Muscle of leg (tissue), 11 donors: Measurements from ENCODE around the gene FARS2. TPM values are rescaled to one million over a fixed set of nuclear protein-coding genes. Genes with fewer than 3 reads are reported as not detected.

Experiments used
- DNase-seq: peaks from one replicate; pipeline ENCODE4 v3.0.0; 2013
- H3K27ac ChIP-seq: one replicate; pipeline ENCODE4 v1.5.1; 2013; ENCODE audit warnings: mild to moderate bottlenecking, low read length, control low read depth
- H3K27me3 ChIP-seq: one replicate; pipeline ENCODE4 v1.6.1; 2013; ENCODE audit warnings: low read length; ENCODE audit not compliant: control insufficient read depth, insufficient read depth
- H3K36me3 ChIP-seq: one replicate; pipeline ENCODE4 v1.6.1; 2013; ENCODE audit warnings: low read length; ENCODE audit not compliant: control insufficient read depth, insufficient read depth
- H3K4me1 ChIP-seq: one replicate; pipeline ENCODE4 v1.6.1; 2013; ENCODE audit warnings: low read length; ENCODE audit not compliant: control insufficient read depth, insufficient read depth
- H3K4me3 ChIP-seq: one replicate; pipeline ENCODE4 v1.5.1; 2013; ENCODE audit warnings: low read length, control low read depth
- H3K9me3 ChIP-seq: replicated peaks from 2 replicates; pipeline ENCODE4 v1.6.1; 2013; ENCODE audit warnings: low read depth, low read length; ENCODE audit not compliant: control insufficient read depth
- WGBS: methylation state at CpG from one replicate; pipeline ENCODE4 v1.1.5; 2013; ENCODE audit warnings: missing lambda C conversion rate; ENCODE audit not compliant: insufficient coverage; 5-methylcytosine and 5-hydroxymethylcytosine counted together
- polyA plus RNA-seq, 8 donors: library from polyadenylated mRNA; unstranded; fragments of 120-200 nt; gene quantifications; one replicate each; pipeline versions ENCODE4 v1.2.1 to v1.2.3, GENCODE V29; 2013; ENCODE audit warnings: inconsistent platforms in 1 of 8, low replicate concordance in 1 of 8; ENCODE audit not compliant: insufficient read length in 8 of 8, insufficient read depth in 1 of 8
- total RNA-seq: library from RNA; stranded (reverse); fragments of 120-200 nt; gene quantifications from one replicate; pipeline ENCODE4 v1.2.4, GENCODE V29; 2013

Gene FARS2
- total and polyA plus RNA-seq, 9 donors = 9.7 to 16.9 (median 12.4) TPM

DNA sequence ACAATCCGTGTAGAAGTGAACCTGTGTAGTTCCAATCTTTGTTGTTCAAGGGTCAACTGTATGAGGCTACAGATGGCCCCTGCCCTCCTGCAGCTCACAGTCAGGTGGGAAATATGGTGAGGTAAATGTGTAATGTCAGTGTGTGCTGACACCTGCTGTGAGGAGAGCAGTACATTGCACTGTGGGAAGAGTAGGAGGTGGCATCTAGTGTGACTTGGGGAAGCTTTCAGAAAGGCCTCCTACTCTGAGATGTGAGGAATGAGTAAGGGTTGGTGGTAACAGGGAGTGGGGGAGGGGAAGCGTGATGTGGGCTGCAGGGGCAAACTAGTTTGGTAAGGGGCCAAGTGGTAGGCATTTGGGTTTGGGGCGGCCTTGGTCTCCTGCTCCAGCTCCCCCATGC, 188.8 kb downstream of the FARS2 start:
- Histone ChIP-seq H3K4me1 (no peaks in the 10 kb centered on the region), H3K27me3 (no peaks in the 10 kb centered on the region), H3K9me3 (no peaks in the 10 kb centered on the region), H3K4me3 (no peak overlapping the region), H3K36me3 (no peaks in the 10 kb centered on the region), H3K27ac (no peak overlapping the region)
- no peak for DNase-seq
- 100% methylated on average over 2 of the region's 3 CpGs for WGBS

DNA sequence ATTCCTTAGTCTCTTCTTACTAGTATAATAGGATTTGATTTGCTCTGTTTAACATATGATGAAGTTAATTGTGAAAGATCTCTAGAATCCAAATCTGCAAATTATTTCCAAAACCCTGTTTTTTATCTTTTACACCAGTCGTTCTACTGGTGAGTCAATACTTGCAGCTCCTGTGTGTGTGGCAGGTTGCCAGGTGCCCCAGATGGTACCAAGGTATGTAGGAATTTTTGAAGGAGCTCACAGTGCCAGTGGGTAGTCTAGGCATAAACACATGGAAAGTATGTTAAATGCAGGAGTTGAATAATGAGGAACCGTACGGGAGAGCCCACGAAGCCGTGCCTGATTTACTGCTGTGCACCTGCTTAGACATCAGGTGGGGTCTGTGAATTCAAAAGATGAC, 192.2 kb downstream of the FARS2 start:
- H3K9me3 ChIP-seq = no peaks in the 10 kb centered on the region
- no CpG with 5 or more reads among the region's 5 CpGs for WGBS
- H3K4me3 ChIP-seq = no peak overlapping the region
- no peaks in the 10 kb centered on the region for H3K27me3 ChIP-seq
- peaks cover 11% of the 10 kb centered on the region for H3K4me1 ChIP-seq
- no peak for DNase-seq
- H3K27ac ChIP-seq = no peak overlapping the region
- H3K36me3 ChIP-seq = no peaks in the 10 kb centered on the region

DNA sequence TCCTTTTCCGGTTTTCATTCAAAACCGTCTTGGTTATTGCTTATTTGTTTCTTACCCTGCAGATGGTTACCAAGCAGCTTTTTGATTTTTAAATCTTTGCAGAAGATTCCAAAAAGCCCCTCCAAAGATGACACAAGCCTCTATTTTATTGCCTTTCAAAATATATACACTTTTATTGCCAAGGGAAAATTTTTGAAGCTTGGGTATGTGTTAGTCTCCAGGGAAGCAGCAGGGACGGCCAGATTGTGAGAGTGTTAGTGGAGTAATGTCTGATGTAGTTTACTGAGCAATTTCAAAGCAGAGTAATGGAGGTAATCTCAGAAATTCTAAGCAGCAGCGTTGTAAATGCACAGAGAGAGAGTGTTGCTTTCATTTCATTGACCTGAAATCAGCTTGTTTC, 193.8 kb downstream of the FARS2 start:
- H3K36me3 ChIP-seq = no peaks in the 10 kb centered on the region
- H3K27ac ChIP-seq = no peak overlapping the region
- H3K4me3 ChIP-seq = no peak overlapping the region
- DNase-seq = peak; percentile 21
- peaks cover 11% of the 10 kb centered on the region for H3K4me1 ChIP-seq
- no peaks in the 10 kb centered on the region for H3K9me3 ChIP-seq
- no peaks in the 10 kb centered on the region for H3K27me3 ChIP-seq
- no CpG with 5 or more reads among the region's 4 CpGs for WGBS

DNA sequence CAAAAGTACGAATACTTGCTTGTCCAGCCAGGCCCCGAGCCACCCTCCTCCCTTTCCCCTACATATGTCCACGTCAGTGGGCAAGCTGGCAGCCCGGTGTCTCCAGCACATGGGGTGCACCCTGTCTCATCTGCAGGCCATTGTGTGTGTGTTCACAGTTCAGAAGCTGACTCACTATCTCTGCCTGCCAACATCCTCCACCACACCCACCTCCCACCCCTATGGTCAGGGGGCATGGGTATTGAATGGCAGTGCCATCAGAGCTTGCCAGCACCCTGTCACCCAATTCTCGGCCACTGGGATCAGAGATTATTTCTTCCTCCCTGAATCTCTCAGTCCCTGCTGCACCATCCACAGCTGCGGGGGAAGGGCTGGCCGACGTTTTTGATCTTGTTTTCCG, 195.7 kb downstream of the FARS2 start:
- Histone ChIP-seq H3K36me3 (no peaks in the 10 kb centered on the region), H3K4me1 (peaks cover 11% of the 10 kb centered on the region), H3K27me3 (no peaks in the 10 kb centered on the region), H3K9me3 (peaks cover 4% of the 10 kb centered on the region), H3K4me3 (no peak overlapping the region), H3K27ac (no peak overlapping the region)
- peak; percentile 15 for DNase-seq
- 89% methylated on average over 5 of the region's 9 CpGs for WGBS

DNA sequence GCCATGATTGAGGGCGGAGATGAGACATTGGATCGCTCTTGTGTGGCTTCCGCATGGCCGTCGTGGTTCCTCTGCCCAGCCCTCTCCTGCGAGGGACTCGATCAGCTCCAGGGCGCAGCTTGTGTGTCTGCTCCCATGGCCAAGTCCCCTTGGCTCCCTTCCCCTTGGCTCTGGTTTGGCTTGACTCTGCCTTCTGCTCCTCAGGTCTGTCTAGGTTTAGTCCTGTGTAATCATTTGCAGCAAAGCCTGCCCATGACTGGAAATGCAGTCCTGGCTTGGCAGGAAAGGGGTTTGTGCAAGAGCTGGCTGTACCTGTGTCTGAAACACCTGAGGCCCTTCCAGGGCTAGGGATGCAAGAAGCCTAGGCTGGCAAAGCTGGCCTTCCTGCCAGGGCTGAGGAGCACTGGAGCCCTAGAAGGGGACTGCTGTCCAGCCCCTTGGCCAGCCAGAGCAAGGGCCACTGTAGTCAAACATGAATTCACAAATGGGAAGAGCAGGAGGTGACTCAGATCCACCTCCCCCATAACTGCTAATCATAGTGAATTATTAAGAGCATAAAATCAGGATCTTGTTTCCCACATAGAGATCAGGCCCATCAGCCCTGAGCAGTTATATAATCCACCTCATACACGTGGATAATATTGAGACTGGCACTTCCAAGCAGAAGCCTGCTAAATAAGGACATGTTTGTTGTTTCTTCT, 196.8 kb downstream of the FARS2 start:
- peaks cover 11% of the 10 kb centered on the region for H3K4me1 ChIP-seq
- H3K36me3 ChIP-seq = no peaks in the 10 kb centered on the region
- WGBS = 63% methylated on average over 8 of the region's 9 CpGs
- no peak overlapping the region for H3K27ac ChIP-seq
- H3K27me3 ChIP-seq = no peaks in the 10 kb centered on the region
- peak; percentile 69 for DNase-seq
- no peak overlapping the region for H3K4me3 ChIP-seq
- peaks cover 4% of the 10 kb centered on the region for H3K9me3 ChIP-seq

DNA sequence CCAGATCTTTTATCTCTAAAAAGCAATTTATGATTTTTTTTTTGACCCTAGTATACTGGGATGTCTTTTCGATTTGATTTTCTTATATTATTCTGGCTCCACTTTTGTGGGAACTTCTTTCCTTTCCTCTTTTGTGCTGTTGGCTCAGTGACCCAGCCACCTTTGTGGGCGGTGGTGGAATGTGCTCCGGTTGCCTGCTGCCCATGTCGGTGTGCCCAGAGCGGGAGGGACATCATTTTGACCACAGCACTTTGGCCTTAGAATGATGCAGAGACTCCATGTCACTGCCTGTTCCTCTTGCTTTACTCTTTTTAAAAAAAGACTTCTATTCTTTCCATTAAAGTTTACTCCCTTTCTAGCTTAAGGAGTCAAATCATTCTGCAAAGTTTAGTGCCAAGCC, 198.0 kb downstream of the FARS2 start:
- 35% methylated on average over 4 of the region's 5 CpGs for WGBS
- peak; percentile 13 for DNase-seq
- Histone ChIP-seq H3K27ac (peak overlapping the region; percentile 29), H3K36me3 (no peaks in the 10 kb centered on the region), H3K27me3 (no peaks in the 10 kb centered on the region), H3K4me3 (no peak overlapping the region), H3K9me3 (peaks cover 4% of the 10 kb centered on the region), H3K4me1 (peaks cover 11% of the 10 kb centered on the region)

DNA sequence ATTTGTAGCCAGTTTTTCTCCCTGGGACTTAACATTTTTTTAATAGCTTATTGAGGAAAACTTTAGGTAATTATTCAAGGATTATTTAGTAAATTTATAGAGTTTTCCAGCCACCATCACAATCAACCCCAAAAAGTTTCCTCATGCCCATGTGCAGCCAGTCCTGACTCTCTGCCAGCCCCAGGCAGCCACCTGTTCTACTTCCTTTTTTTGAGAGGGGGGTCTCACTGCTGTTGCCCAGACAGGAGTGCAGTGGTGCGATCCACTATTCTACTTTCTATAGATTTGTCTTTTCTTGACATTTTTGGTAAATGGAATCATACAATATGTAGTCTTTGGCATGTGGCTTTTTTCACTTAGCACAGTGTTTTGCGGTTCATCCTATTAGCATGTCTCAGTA, 200.1 kb downstream of the FARS2 start:
- no CpG with 5 or more reads among the region's 2 CpGs for WGBS
- Histone ChIP-seq H3K4me1 (peaks cover 11% of the 10 kb centered on the region), H3K9me3 (peaks cover 4% of the 10 kb centered on the region), H3K36me3 (no peaks in the 10 kb centered on the region), H3K27ac (no peak overlapping the region), H3K4me3 (no peak overlapping the region), H3K27me3 (no peaks in the 10 kb centered on the region)
- DNase-seq = no peak

DNA sequence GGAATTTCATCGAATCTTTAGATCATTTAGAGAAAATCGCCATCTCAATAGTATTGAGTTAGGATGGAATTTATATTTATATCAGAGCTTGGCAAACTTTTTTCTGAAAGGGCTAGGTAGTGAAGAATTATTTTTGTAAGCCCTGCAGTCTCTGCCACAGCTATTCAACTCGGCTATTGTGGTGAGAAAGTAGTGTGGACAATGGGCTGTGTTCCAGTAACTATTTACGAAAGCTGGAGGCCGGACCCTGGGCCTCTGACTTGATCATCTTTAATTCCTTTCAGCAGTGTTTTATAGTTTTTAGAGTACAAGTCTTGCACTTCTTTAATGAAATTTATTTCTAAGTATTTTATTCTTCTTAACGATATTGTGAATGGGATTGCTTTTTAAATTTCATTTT, 201.5 kb downstream of the FARS2 start:
- Histone ChIP-seq H3K27ac (no peak overlapping the region), H3K4me3 (no peak overlapping the region), H3K9me3 (peaks cover 4% of the 10 kb centered on the region), H3K27me3 (no peaks in the 10 kb centered on the region), H3K36me3 (no peaks in the 10 kb centered on the region), H3K4me1 (peaks cover 4% of the 10 kb centered on the region)
- no peak for DNase-seq
- WGBS = no CpG with 5 or more reads among the region's 6 CpGs

DNA sequence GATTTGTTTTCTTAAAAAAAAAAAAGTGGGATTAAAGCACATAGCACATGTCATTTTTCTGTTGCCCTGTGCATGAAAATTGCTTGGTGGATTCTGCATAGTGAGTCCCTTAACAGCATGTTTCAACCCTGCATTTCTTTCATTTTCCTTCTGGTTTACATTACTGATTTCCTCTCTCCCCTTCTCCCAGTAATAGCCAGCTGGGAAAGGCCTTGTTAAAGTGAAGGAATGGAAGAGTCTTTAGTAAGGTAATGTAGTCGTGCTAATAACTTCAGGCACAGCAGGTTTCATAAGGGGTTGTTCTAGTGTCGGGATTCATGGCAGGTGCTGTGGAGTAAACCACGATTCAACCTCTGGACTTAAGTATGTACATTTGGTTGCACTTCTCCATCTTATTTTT, 202.4 kb downstream of the FARS2 start:
- WGBS = no CpG with 5 or more reads among the region's 3 CpGs
- no peak for DNase-seq
- no peaks in the 10 kb centered on the region for H3K36me3 ChIP-seq
- H3K4me3 ChIP-seq = no peak overlapping the region
- peaks cover 4% of the 10 kb centered on the region for H3K9me3 ChIP-seq
- H3K27me3 ChIP-seq = no peaks in the 10 kb centered on the region
- no peak overlapping the region for H3K27ac ChIP-seq
- H3K4me1 ChIP-seq = no peaks in the 10 kb centered on the region

DNA sequence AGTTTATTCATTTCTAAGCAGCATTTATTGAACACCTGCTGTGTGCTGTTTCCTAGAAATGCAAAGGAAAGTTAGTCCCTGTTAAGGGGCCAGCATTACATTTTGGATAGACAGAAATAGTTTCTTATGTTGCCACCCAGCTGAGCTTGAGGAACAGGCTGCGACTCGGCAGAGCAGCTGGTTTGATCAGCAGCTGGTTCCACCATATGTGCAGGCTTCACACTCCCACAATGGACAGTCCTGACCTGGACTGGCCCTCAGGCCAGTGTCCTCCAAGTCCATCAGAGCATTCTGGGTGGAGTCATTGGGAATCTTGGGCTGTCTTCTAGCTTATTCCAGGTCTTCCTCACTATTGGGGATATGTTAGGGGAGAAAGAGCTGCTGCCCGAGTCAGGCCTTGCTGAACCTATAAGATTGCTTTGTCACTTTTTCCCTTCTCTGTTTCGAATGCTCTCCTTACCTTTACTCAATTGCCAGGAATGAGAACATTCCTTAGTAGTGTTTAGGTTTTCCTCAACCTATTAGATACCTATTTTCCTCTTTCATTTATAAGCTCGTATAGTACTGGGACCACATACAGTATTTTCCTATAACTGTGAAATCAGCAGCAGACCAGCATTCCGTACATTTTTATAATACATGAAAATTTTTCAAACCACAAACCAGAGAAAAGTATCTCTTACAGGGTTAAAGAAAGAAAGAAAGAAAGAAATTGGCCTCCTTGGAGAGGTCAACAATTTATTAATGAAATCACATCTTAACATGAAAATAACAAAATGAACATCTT, 203.0 kb downstream of the FARS2 start:
- Histone ChIP-seq H3K27me3 (no peaks in the 10 kb centered on the region), H3K4me3 (no peak overlapping the region), H3K4me1 (no peaks in the 10 kb centered on the region), H3K27ac (no peak overlapping the region), H3K36me3 (no peaks in the 10 kb centered on the region), H3K9me3 (peaks cover 4% of the 10 kb centered on the region)
- peak; percentile 20 for DNase-seq
- WGBS = 40% methylated on average over 2 of the region's 6 CpGs
